H1 (cell line): ENCODE measurements around the gene FOSL2. TPM values are rescaled to one million over a fixed set of nuclear protein-coding genes. Genes with fewer than 3 reads are reported as not detected.

Experiments used
- CTCF ChIA-PET: fragments of 300-600 bp; sonication (Branson Sonifier 250); formaldehyde crosslinking; loops from one replicate; lab custom pipeline; 2021; ENCODE audit not compliant: partially characterized antibody; lab: Charles Lee
- POLR2A ChIA-PET: fragments of 300-600 bp; sonication (Branson Sonifier 250); formaldehyde crosslinking; loops from one replicate; lab custom pipeline; 2021; ENCODE audit warnings: inconsistent platforms; ENCODE audit not compliant: partially characterized antibody; lab: Charles Lee
- DNase-seq, 2 experiments: peaks; one replicate each; pipeline versions ENCODE4 v3.0.0 to v3.0.0-alpha.2; 2010 to 2022; ENCODE audit warnings: low spot score in 2 of 2, low read depth in 1 of 2, mixed read lengths in 1 of 2
- FAIRE-seq: peaks from 2 replicates; lab custom pipeline; 2011; peaks lifted over from hg19 to GRCh38; lab: Jason Lieb, UNC
- H2AFZ ChIP-seq: 2 replicates; pipeline ENCODE4 v1.8.1; 2012; ENCODE audit warnings: low read length, inconsistent platforms
- H2AK5ac ChIP-seq: 2 replicates; pipeline ENCODE4 v1.6.1; 2013; ENCODE audit warnings: low read depth, low read length
- H2BK120ac ChIP-seq: replicated peaks from 2 replicates; pipeline ENCODE3; 2013; ENCODE audit warnings: low read depth, low read length, inconsistent platforms
- H2BK12ac ChIP-seq: 2 replicates; pipeline ENCODE4 v1.6.1; 2013; ENCODE audit warnings: low read depth, low read length
- H2BK15ac ChIP-seq: 2 replicates; pipeline ENCODE4 v1.6.1; 2013; ENCODE audit warnings: low read length
- H2BK20ac ChIP-seq: 2 replicates; pipeline ENCODE4 v1.6.1; 2013; ENCODE audit warnings: low read length
- H2BK5ac ChIP-seq: 2 replicates; pipeline ENCODE4 v1.6.1; 2013; ENCODE audit warnings: low read depth, low read length
- H3K14ac ChIP-seq: 2 replicates; pipeline ENCODE4 v1.6.1; 2013; ENCODE audit warnings: inconsistent platforms; ENCODE audit not compliant: insufficient read length
- H3K18ac ChIP-seq: 2 replicates; pipeline ENCODE4 v1.6.1; 2013; ENCODE audit warnings: low read length; ENCODE audit errors: extremely low read depth
- H3K23ac ChIP-seq: 2 replicates; pipeline ENCODE4 v1.6.1; 2013; ENCODE audit warnings: inconsistent platforms; ENCODE audit not compliant: insufficient read length
- H3K23me2 ChIP-seq: 2 replicates; pipeline ENCODE4 v1.6.1; 2013; ENCODE audit warnings: low read depth, low read length
- H3K27ac ChIP-seq: 2 replicates; pipeline ENCODE4 v1.6.1; 2011; ENCODE audit warnings: low read depth, low read length, inconsistent platforms
- H3K27me3 ChIP-seq, 4 experiments: replicated peaks in 1 of 4; 1 replicate in 1 of 4; 2 replicates in 3 of 4; pipeline versions ENCODE4 v1.6.1 to v1.8.1; 2011 to 2013; ENCODE audit warnings: low read length in 3 of 4, mild to moderate bottlenecking in 3 of 4, inconsistent platforms in 2 of 4, mixed read lengths in 2 of 4, moderate library complexity in 1 of 4; ENCODE audit not compliant: control insufficient read depth in 3 of 4, insufficient read depth in 3 of 4; ENCODE audit errors: extremely low read depth in 1 of 4
- H3K36me3 ChIP-seq, 4 experiments: 2 replicates each; pipeline versions ENCODE4 v1.6.1 to v1.8.1; 2011 to 2013; ENCODE audit warnings: mild to moderate bottlenecking in 4 of 4, low read length in 3 of 4, moderate library complexity in 2 of 4, control low read depth in 1 of 4, inconsistent platforms in 1 of 4; ENCODE audit not compliant: insufficient read depth in 4 of 4, control insufficient read depth in 2 of 4
- H3K4ac ChIP-seq: replicated peaks from 2 replicates; pipeline ENCODE3; 2013; ENCODE audit warnings: low read length, low read depth, mixed read lengths, inconsistent platforms; ENCODE audit not compliant: insufficient read length
- H3K4me1 ChIP-seq, 4 experiments: replicated peaks in 1 of 4; 1 replicate in 1 of 4; 2 replicates in 3 of 4; pipeline versions ENCODE4 v1.6.1 to v1.8.1; 2011 to 2013; ENCODE audit warnings: low read length in 3 of 4, inconsistent platforms in 2 of 4, mixed read lengths in 1 of 4; ENCODE audit not compliant: insufficient read depth in 4 of 4, control insufficient read depth in 3 of 4
- H3K4me2 ChIP-seq, 2 experiments: 2 replicates each; pipeline versions ENCODE4 v1.6.1 to v1.8.1; 2011 to 2013; ENCODE audit warnings: low read depth in 2 of 2, low read length in 2 of 2, control low read depth in 1 of 2, inconsistent platforms in 1 of 2, mild to moderate bottlenecking in 1 of 2; ENCODE audit not compliant: insufficient read depth in 1 of 2
- H3K4me3 ChIP-seq, 4 experiments: fragments of 200-600, 300-600 bp in 1 of 4; sonication (generic), shearing (Covaris generic), sonication (Bioruptor Twin) in 1 of 4; 2 replicates each; pipeline versions ENCODE4 v1.5.1 to v1.8.1; 2011 to 2016; ENCODE audit warnings: low read length in 4 of 4, low read depth in 3 of 4, control low read depth in 2 of 4, inconsistent platforms in 2 of 4, mild to moderate bottlenecking in 2 of 4, mixed read lengths in 1 of 4, moderate library complexity in 1 of 4; ENCODE audit not compliant: insufficient read depth in 2 of 4; ENCODE audit errors: extremely low read depth in 1 of 4
- H3K56ac ChIP-seq: replicated peaks from 2 replicates; pipeline ENCODE3; 2013; ENCODE audit warnings: low read depth, mild to moderate bottlenecking, mixed read lengths, low read length, inconsistent platforms; ENCODE audit not compliant: insufficient read length
- H3K79me1 ChIP-seq: 2 replicates; pipeline ENCODE4 v1.6.1; 2013; ENCODE audit warnings: low read depth, low read length, control low read depth
- H3K79me2 ChIP-seq, 2 experiments: 2 replicates each; pipeline versions ENCODE4 v1.6.1 to v1.8.1; 2012 to 2013; ENCODE audit warnings: low read length in 2 of 2, mild to moderate bottlenecking in 2 of 2, inconsistent platforms in 1 of 2; ENCODE audit not compliant: insufficient read depth in 2 of 2, control insufficient read depth in 1 of 2
- H3K9ac ChIP-seq, 4 experiments: replicated peaks in 1 of 4; 1 replicate in 1 of 4; 2 replicates in 3 of 4; pipeline versions ENCODE4 v1.6.1 to v1.8.1; 2011 to 2013; ENCODE audit warnings: low read depth in 3 of 4, low read length in 3 of 4, control low read depth in 2 of 4, mild to moderate bottlenecking in 2 of 4, moderate library complexity in 2 of 4, inconsistent platforms in 1 of 4; ENCODE audit errors: extremely low read depth in 1 of 4
- H3K9me3 ChIP-seq, 2 experiments: 2 replicates each; pipeline versions ENCODE4 v1.6.1 to v1.8.1; 2012 to 2013; ENCODE audit warnings: mild to moderate bottlenecking in 2 of 2, moderate library complexity in 2 of 2, control low read depth in 1 of 2, inconsistent platforms in 1 of 2, low read depth in 1 of 2, low read length in 1 of 2, mixed read lengths in 1 of 2; ENCODE audit not compliant: insufficient read depth in 2 of 2
- H4K20me1 ChIP-seq, 2 experiments: replicated peaks in 1 of 2; 2 replicates each; pipeline versions ENCODE3 to v1.8.1; 2011 to 2013; ENCODE audit warnings: inconsistent platforms in 2 of 2, low read length in 2 of 2, mild to moderate bottlenecking in 1 of 2; ENCODE audit not compliant: insufficient read depth in 2 of 2, control insufficient read depth in 1 of 2
- H4K5ac ChIP-seq: 2 replicates; pipeline ENCODE4 v1.6.1; 2013; ENCODE audit warnings: low read length, low read depth, mixed read lengths, inconsistent platforms; ENCODE audit not compliant: insufficient read length
- H4K8ac ChIP-seq: 2 replicates; pipeline ENCODE4 v1.8.0; 2013; ENCODE audit warnings: mild to moderate bottlenecking, moderate library complexity, low read length, inconsistent platforms; ENCODE audit not compliant: insufficient read depth; ENCODE audit errors: extremely low read depth
- H4K91ac ChIP-seq: replicated peaks from 2 replicates; pipeline ENCODE3; 2013; ENCODE audit warnings: low read length, mixed read lengths, inconsistent platforms; ENCODE audit not compliant: insufficient read length
- ASH2L ChIP-seq: fragments of 200-600, 300-600 bp; sonication (generic); IDR thresholded peaks from one replicate; pipeline ENCODE4 v1.7.1; 2017; ENCODE audit warnings: low read length
- E2F6 ChIP-seq: IDR thresholded peaks from 2 replicates; pipeline ENCODE4 v1.6.1; 2012; ENCODE audit warnings: inconsistent platforms
- EGR1 ChIP-seq: IDR thresholded peaks from 2 replicates; pipeline ENCODE4 v1.6.1; 2011; ENCODE audit warnings: low read depth, low read length, borderline replicate concordance
- KDM4A ChIP-seq: IDR thresholded peaks from one replicate; pipeline ENCODE4 v1.7.1; 2012; ENCODE audit warnings: low read depth, mild to moderate bottlenecking, moderate library complexity, low read length, inconsistent platforms; ENCODE audit not compliant: severe bottlenecking
- POU5F1 ChIP-seq: IDR thresholded peaks from 2 replicates; pipeline ENCODE4 v1.6.1; 2011; ENCODE audit warnings: low read depth, mild to moderate bottlenecking, low read length, moderate library complexity
- SAP30 ChIP-seq: fragments of 300-600 bp; sonication (generic); IDR thresholded peaks from 2 replicates; pipeline ENCODE4 v1.7.1; 2012; ENCODE audit warnings: low read length, moderate library complexity, mild to moderate bottlenecking, inconsistent platforms; ENCODE audit not compliant: insufficient read depth, insufficient replicate concordance
- SP4 ChIP-seq: IDR thresholded peaks from 2 replicates; pipeline ENCODE4 v1.6.1; 2012; ENCODE audit warnings: low read length, inconsistent platforms
- USF2 ChIP-seq: IDR thresholded peaks from 2 replicates; pipeline ENCODE4 v1.6.1; 2011; ENCODE audit warnings: low read length, improper control_type of control experiment
- WGBS, 2 experiments: shearing (Covaris generic) in 1 of 2; methylation state at CpG; one replicate each; pipeline versions ENCODE4 v1.1.6 to v1.1.7; 2013 to 2015; ENCODE audit warnings: low lambda C conversion rate in 2 of 2, mixed read lengths in 2 of 2, inconsistent platforms in 1 of 2, low coverage in 1 of 2, missing lambda C conversion rate in 1 of 2; ENCODE audit not compliant: insufficient replicate concordance in 2 of 2, insufficient coverage in 1 of 2, insufficient read length in 1 of 2; ENCODE audit errors: extremely low coverage in 1 of 2, missing lambda C conversion rate in 1 of 2; 5-methylcytosine and 5-hydroxymethylcytosine counted together
- polyA plus RNA-seq, 7 experiments: library from polyadenylated mRNA; depleted of rRNA in 3 of 7; stranded (reverse) in 5 of 7; unstranded in 2 of 7; fragments of >200 nt in 5 of 7; fragments of 200-250 nt in 2 of 7; gene quantifications; 1 replicate in 5 of 7; 2 replicates in 1 of 7; 4 replicates in 1 of 7; pipeline versions ENCODE4 v1.2.1 to v1.2.3, GENCODE V29; 2011 to 2013; ENCODE audit warnings: missing spikeins in 2 of 7, mixed read lengths in 2 of 7
- total RNA-seq: library from RNA; stranded (reverse); fragmentation: NEBNext Ultra II Directional; extraction: Animal tissue kit (Norgen Biotek cat#: 25700); gene quantifications from 2 replicates; pipeline ENCODE4 v1.2.1, GENCODE V29; 2021

Gene FOSL2
- total and polyA plus RNA-seq, 2 of the 8 experiments (the other 6 are each of a cell fraction or from before 2014, with no cell fraction given), result 1.5 to 4.5 TPM

GRCh38 chr2:28387082-28387960 is 5.3 kb upstream of the FOSL2 start:
- Histone ChIP-seq H4K5ac (no peak overlapping the region), H3K36me3 (no peaks in the 10 kb centered on the region), H2BK5ac (no peak overlapping the region), H3K18ac (no peak overlapping the region), H2BK12ac (no peak overlapping the region), H3K27me3 (peaks cover 9 to 40% (median 26%) of the 10 kb centered on the region in 4 experiments), H2AK5ac (no peak overlapping the region), H2BK120ac (no peak overlapping the region), H3K4me1 (peaks cover 4 to 18% (median 13%) of the 10 kb centered on the region in 4 experiments; a peak in 6 of 7 replicates), H3K4me3 (no peak overlapping the region), H4K8ac (no peak overlapping the region; the same call in 1 of the 2 replicates)
- FAIRE-seq, result no peak
- WGBS, 2 experiments, result 70% methylated on average over 4 of the region's 6 CpGs; no CpG with 5 or more reads in 1 of the 2 experiments
- POLR2A ChIA-PET, result interaction anchor here (1.3 to 1.4 kb wide), 2 partner anchors 27 to 664 kb away, joined by 3 to 4 read pairs; no protein-coding TSS in a partner anchor
- no peak for TF ChIP-seq E2F6
- TF ChIP-seq USF2, result no peak
- no peak for TF ChIP-seq SAP30
- TF ChIP-seq ASH2L, result no peak
- no peak for TF ChIP-seq POU5F1
- TF ChIP-seq SP4, result no peak
- no peak for TF ChIP-seq EGR1
- TF ChIP-seq KDM4A, result no peak
- TF ChIP-seq, all 59 proteins: peak for 0
- Histone ChIP-seq H3K4ac (no peak overlapping the region), H2BK20ac (no peak overlapping the region), H3K9me3 (no peaks in the 10 kb centered on the region), H4K20me1 (no peaks in the 10 kb centered on the region), H3K27ac (no peak overlapping the region), H3K4me2 (no peak overlapping the region), H2BK15ac (no peak overlapping the region), H3K79me1 (no peaks in the 10 kb centered on the region), H4K91ac (no peak overlapping the region), H3K9ac (no peak overlapping the region), H3K14ac (no peak overlapping the region), H3K79me2 (no peaks in the 10 kb centered on the region), H3K23me2 (peaks cover 18% of the 10 kb centered on the region), H3K56ac (no peak overlapping the region), H3K23ac (no peak overlapping the region), H2AFZ (no peak overlapping the region)
- CTCF ChIA-PET, result interaction anchor here (0.7 to 0.9 kb wide), 2 partner anchors 9 to 33 kb away, joined by 3 read pairs; no protein-coding TSS in a partner anchor
- DNase-seq, result no peak
